KOPT-K1 (cell line): Measurements from ENCODE around the gene SFXN2.
"Not testable (repeated sequence)": the region's sequence is repeated elsewhere in the genome, so short reads cannot be mapped to it uniquely, and the experiment has no call there.

ENCODE experiments used
- H3K27ac ChIP-seq: fragments of 200-600 bp; sonication (generic); 2 replicates; pipeline ENCODE4 v1.5.1; 2016; ENCODE audit warnings: antibody characterized with exemption, mild to moderate bottlenecking, low read depth, low read length; ENCODE audit not compliant: poor library complexity, severe bottlenecking
- H3K36me3 ChIP-seq: fragments of 200-600 bp; sonication (generic); 2 replicates; pipeline ENCODE4 v1.5.1; 2017; ENCODE audit warnings: antibody characterized with exemption, mild to moderate bottlenecking, low read length, moderate library complexity; ENCODE audit not compliant: insufficient read depth
- H3K9me3 ChIP-seq: fragments of 200-600 bp; sonication (generic); 2 replicates; pipeline ENCODE4 v1.5.1; 2017; ENCODE audit warnings: antibody characterized with exemption, low read length, mild to moderate bottlenecking; ENCODE audit not compliant: insufficient read depth, poor library complexity, severe bottlenecking

Gene SFXN2

GRCh38 chr10:102721954-102722353, 7.5 kb downstream of the SFXN2 start:
- H3K9me3 ChIP-seq = no peaks in the 10 kb centered on the region
- no peak overlapping the region for H3K27ac ChIP-seq
- peaks cover 83% of the 10 kb centered on the region for H3K36me3 ChIP-seq

DNA sequence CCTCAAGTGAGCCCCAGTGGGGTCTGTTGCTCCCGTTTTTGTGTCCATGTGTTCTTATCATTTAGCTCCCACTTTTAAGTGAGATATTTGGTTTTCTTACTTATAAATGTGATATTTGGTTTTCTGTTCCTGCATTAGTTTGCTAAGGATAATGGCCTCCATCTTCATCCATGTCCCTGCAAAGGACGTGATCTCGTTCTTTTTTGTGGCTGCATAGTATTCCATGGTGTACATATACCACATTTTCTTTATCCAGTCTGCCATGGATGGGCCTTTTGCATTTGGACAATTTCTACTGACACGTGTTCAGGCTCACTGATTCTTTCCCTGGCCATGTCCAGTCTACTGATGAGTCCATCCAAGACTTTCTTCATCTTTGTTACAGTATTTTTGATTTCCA, 9.6 kb downstream of the SFXN2 start:
- Histone ChIP-seq H3K27ac (no peak overlapping the region), H3K9me3 (no peaks in the 10 kb centered on the region), H3K36me3 (peaks cover 88% of the 10 kb centered on the region)

GRCh38 chr10:102726274-102726673, 11.8 kb downstream of the SFXN2 start:
- peaks cover 89% of the 10 kb centered on the region for H3K36me3 ChIP-seq
- no peaks in the 10 kb centered on the region for H3K9me3 ChIP-seq

DNA sequence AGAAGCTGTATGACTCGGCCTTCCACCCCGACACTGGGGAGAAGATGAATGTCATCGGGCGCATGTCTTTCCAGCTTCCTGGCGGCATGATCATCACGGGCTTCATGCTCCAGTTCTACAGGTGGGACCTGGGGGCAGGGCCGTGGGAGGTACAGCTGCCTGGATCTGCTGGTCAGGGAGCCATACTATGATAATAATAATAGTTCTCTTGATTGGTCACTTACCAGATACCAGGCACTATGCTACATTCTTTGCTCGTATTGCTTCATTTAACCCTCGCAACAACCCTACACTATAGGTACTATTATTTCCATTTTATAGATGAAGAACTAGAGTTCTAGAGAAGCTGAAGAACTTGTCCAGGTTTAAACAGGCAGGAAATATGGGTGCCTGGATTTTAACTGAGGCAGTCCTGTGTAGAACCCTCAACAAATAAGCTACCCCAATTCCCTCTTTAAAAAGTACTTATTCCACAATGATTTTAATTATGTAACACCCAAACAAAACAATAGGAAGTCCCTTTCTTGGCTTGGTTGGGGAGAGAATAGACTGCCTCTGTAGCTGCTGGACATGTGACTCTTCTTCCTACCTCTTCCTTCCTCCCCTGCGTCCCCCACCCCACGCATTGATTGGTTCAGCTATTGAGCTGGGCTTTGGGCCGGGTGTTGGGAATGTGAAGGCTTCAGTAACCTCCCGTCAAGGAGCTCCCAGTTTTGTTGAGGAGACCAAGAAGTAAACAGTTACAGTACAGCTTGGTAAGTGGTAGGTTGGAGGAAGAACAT, 12.8 kb downstream of the SFXN2 start:
- H3K36me3 ChIP-seq = peaks cover 91% of the 10 kb centered on the region
- H3K27ac ChIP-seq = no peak overlapping the region
- H3K9me3 ChIP-seq = no peaks in the 10 kb centered on the region

More at GRCh38 chr10:102726274-102726673, 11.8 kb downstream of the SFXN2 start:
- H3K27ac ChIP-seq = no peak overlapping the region

DNA sequence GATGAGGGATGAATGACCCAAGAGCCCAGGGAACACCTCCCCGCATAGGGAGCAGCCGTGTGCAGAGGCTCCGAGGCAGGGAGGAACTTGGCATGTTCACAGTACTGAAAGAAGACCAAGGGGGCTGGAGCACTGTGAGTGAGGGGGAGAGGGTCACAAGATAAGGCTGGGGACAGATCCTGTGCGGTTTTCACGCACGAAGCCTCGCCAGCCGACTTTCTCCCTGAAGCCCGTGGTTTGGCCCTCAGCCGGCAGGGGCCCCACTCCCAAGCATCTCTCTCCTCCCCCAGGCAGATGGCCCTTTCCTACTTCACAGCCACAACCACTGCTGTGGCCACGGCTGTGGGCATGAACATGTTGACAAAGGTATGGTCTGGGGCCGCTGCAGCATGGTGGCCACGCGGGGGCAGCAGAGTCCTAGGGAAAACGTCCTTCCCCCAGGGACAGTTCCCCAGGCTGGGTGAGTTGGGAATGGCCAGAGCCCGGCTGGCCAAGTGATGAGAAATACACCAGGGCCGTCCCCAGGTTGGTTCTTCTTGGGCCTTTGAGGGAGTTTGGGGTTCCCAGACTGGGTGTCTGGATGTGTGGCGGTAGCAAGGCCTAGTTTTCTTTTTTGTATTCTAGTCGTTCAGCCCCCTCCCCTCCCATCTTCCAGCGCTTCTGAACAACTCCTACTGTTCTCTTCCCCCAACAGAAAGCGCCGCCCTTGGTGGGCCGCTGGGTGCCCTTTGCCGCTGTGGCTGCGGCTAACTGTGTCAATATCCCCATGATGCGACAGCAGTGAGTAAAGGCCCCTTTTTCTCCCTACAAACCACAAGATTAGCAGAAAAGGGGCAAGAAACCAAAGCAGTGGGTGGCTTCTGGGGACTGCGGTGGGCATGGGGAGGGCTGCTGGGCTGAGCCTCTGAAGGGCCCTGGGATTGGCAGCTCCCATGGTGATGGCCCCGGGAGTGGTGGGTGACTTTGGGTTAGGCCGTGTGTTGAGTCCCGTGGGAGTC, 14.9 kb downstream of the SFXN2 start:
- peaks cover 92% of the 10 kb centered on the region for H3K36me3 ChIP-seq
- H3K27ac ChIP-seq = peak overlapping the region; percentile 23
- no peaks in the 10 kb centered on the region for H3K9me3 ChIP-seq

DNA sequence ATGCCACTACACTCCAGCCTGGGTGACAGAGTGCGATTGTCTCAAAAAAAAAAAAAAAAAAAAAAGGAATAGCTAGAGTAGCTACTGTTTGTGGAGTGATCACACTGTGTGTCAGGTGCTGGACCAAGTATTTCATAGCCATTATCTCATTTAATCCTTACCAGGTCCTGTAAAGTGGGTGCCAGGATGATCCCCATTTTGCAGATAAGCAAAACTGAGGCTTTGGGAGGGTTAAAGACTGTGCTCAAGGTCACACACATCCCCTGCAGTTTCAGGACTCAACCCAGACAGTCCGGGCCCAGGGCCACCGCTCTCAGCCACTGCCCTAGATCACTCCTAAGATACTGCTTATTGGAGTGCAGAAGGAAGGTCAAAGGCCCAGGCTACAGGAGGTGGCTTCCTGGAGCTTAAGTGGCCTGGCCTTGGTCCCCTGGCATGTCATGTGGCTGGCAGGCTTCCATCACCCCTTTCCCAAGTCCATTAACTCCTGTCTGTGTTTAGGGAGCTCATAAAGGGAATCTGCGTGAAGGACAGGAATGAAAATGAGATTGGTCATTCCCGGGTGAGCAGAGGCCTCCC, 16.9 kb downstream of the SFXN2 start:
- Histone ChIP-seq H3K9me3 (no peaks in the 10 kb centered on the region), H3K27ac (no peak overlapping the region), H3K36me3 (peaks cover 95% of the 10 kb centered on the region)

DNA sequence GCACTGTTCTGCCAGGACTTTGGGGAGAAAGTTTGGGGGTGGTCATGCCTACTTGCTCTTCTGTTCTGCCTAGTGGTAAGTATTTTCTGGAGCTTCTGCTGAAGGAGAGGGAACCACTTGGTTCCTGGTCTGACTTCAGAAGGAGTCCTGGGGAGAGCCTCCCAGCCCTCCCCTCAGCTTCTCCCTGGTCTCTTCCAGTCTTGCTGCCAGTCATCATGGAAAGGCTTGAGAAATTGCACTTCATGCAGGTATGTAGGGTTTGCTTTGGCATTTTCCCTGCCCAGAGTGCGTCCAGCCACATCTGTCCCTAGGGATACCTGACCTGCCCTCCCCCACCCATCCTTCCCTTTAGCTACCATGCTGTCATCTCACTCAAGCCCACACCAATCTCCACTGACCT, 18.2 kb downstream of the SFXN2 start:
- peaks cover 92% of the 10 kb centered on the region for H3K36me3 ChIP-seq
- no peak overlapping the region for H3K27ac ChIP-seq
- H3K9me3 ChIP-seq = no peaks in the 10 kb centered on the region

DNA sequence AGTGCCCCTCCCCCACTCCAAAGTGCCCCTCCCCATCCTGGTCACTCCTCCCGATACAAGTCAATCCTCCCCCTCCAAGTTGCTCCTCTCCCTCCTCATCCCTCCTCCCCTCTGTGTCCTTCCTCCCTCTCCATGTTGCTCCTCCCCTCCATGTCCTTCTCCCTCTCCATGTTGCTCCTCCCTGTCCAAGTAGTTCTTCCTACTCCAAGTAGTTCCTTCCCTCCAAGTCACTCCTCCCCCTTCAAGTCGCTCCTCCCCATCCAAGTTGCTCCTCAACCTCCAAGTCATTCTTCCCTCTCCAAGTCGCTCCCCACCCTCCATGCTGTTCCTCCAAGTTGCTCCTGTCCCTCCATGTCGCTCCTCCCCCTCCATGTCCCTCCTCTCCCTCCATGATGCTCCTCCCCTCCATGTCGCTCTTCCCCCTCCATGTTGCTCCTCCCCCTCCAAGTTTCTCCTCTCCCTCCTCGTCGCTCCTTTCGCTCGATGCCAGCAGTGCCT, 20.7 kb downstream of the SFXN2 start:
- no peak overlapping the region for H3K27ac ChIP-seq
- peaks cover 79% of the 10 kb centered on the region for H3K36me3 ChIP-seq
- H3K9me3 ChIP-seq = no peaks in the 10 kb centered on the region

DNA sequence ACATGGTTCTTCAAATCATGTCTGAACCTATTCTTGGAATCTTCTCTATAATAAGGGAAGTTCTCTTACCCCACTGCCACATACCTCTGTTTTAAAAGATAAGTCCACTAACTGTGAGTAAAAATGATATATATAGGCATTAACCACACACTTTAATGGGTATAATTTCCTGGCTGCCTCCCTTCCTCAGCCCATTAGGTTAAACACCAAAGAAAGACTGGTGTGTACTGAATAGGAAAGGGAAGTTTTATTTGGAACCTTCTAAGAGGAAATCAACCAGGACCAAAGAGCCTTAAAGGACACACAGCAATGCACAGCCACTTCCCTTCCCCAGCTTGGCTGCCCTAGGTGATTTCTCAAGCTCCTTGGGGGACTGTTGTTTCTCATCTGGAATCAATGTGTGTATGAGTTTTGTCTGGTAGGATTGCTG, 24.3 kb downstream of the SFXN2 start:
- Histone ChIP-seq H3K9me3 (no peaks in the 10 kb centered on the region), H3K27ac (no peak overlapping the region), H3K36me3 (peaks cover 48% of the 10 kb centered on the region)

GRCh38 chr10:102740229-102740628, 25.8 kb downstream of the SFXN2 start:
- Histone ChIP-seq H3K27ac (no peak overlapping the region), H3K36me3 (peaks cover 32% of the 10 kb centered on the region), H3K9me3 (no peaks in the 10 kb centered on the region)

- no peak overlapping the region for H3K27ac ChIP-seq
- peaks cover 18% of the 10 kb centered on the region for H3K36me3 ChIP-seq
- H3K9me3 ChIP-seq = no peaks in the 10 kb centered on the region
These were observed 27.3 kb downstream of the SFXN2 start for GRCh38 chr10:102741726-102742237.

GRCh38 chr10:102742313-102742712, 27.9 kb downstream of the SFXN2 start:
- H3K9me3 ChIP-seq, H3K27ac ChIP-seq: not testable (repeated sequence)
- peaks cover 15% of the 10 kb centered on the region for H3K36me3 ChIP-seq

- H3K27ac ChIP-seq = peak overlapping the region; percentile 24
These were observed 28.7 kb downstream of the SFXN2 start for GRCh38 chr10:102743078-102743587.

GRCh38 chr10:102743588-102744373, 29.3 kb downstream of the SFXN2 start, which contains the start of gene WBP1L:
WBP1L (plus strand) TSS chr10:102743948; CDS start chr10:102744054, 106 bp downstream.
- Histone ChIP-seq H3K27ac (peak within 1 kb of the TSS; percentile 85), H3K36me3 (peaks cover 4% of the 10 kb centered on the region; the same call in 1 of the 2 replicates), H3K9me3 (no peaks in the 10 kb centered on the region)

More at GRCh38 chr10:102743078-102743587, 28.7 kb downstream of the SFXN2 start:
- peaks cover 7% of the 10 kb centered on the region; the same call in 1 of the 2 replicates for H3K36me3 ChIP-seq
- no peaks in the 10 kb centered on the region for H3K9me3 ChIP-seq
